Loucy (cell line): ENCODE measurements around the gene MXRA5.

Source experiments
- H2AFZ ChIP-seq: fragments of 200-600 bp; sonication (generic); 2 replicates; pipeline ENCODE4 v1.6.0; 2016; ENCODE audit warnings: antibody characterized with exemption, mild to moderate bottlenecking, low read length, moderate library complexity
- H3F3A ChIP-seq: fragments of 200-600 bp; 2 replicates; pipeline ENCODE4 v1.6.0; 2016; ENCODE audit warnings: antibody characterized with exemption, low read depth, mild to moderate bottlenecking
- H3K27me3 ChIP-seq: fragments of 200-600 bp; sonication (generic); 2 replicates; pipeline ENCODE4 v1.6.1; 2014; ENCODE audit warnings: low read length, mild to moderate bottlenecking; ENCODE audit not compliant: insufficient read depth, poor library complexity, severe bottlenecking
- H3K36me3 ChIP-seq: fragments of 200-600 bp; sonication (generic); 2 replicates; pipeline ENCODE4 v1.6.1; 2016; ENCODE audit warnings: low read length; ENCODE audit not compliant: insufficient read depth
- H3K4me1 ChIP-seq: fragments of 200-600 bp; sonication (generic); 2 replicates; pipeline ENCODE4 v1.5.1; 2014; ENCODE audit warnings: low read length, mild to moderate bottlenecking; ENCODE audit not compliant: insufficient read depth, poor library complexity, severe bottlenecking
- H3K4me2 ChIP-seq: fragments of 200-600 bp; sonication (generic); 2 replicates; pipeline ENCODE4 v1.6.0; 2014; ENCODE audit warnings: antibody characterized with exemption, low read length, low read depth, mild to moderate bottlenecking; ENCODE audit not compliant: poor library complexity, severe bottlenecking
- H3K4me3 ChIP-seq: fragments of 200-600 bp; sonication (generic); 2 replicates; pipeline ENCODE4 v1.5.1; 2014; ENCODE audit warnings: low read length, mild to moderate bottlenecking, mixed read lengths; ENCODE audit not compliant: poor library complexity, severe bottlenecking
- H3K79me2 ChIP-seq: fragments of 200-600 bp; sonication (generic); 2 replicates; pipeline ENCODE4 v1.6.1; 2014; ENCODE audit warnings: low read length; ENCODE audit not compliant: insufficient read depth
- H3K9ac ChIP-seq: fragments of 200-600 bp; sonication (generic); 2 replicates; pipeline ENCODE4 v1.6.0; 2014; ENCODE audit warnings: mild to moderate bottlenecking, low read depth, low read length, moderate library complexity; ENCODE audit not compliant: poor library complexity, severe bottlenecking
- H3K9me2 ChIP-seq: fragments of 200-600 bp; sonication (generic); replicated peaks from 2 replicates; pipeline ENCODE4 v1.6.1; 2016; ENCODE audit warnings: low read depth, low read length, mixed read lengths
- H3K9me3 ChIP-seq: fragments of 200-600 bp; sonication (generic); 2 replicates; pipeline ENCODE4 v1.6.1; 2014; ENCODE audit warnings: mild to moderate bottlenecking, antibody characterized with exemption, low read length, low read depth; ENCODE audit not compliant: insufficient read depth
- H4K20me1 ChIP-seq: fragments of 200-600 bp; sonication (generic); 2 replicates; pipeline ENCODE4 v1.6.0; 2014; ENCODE audit warnings: antibody characterized with exemption, low read length, mild to moderate bottlenecking; ENCODE audit not compliant: insufficient read depth, poor library complexity, severe bottlenecking
- EZH2phosphoT487 ChIP-seq: fragments of 200-600 bp; IDR thresholded peaks from 2 replicates; pipeline ENCODE4 v1.6.1; 2018; ENCODE audit warnings: antibody characterized with exemption, mild to moderate bottlenecking, moderate library complexity, borderline replicate concordance
- TF ChIP-seq, protein P1 (sequence below): fragments of 200-600 bp; sonication (generic); conservative IDR thresholded peaks from 2 replicates; pipeline ENCODE4 v1.5.1; 2014; ENCODE audit warnings: mild to moderate bottlenecking, antibody characterized with exemption, low read length

MXRA5 gene

GRCh38 chrX:3271834-3272186 lies 74.6 kb downstream of the MXRA5 start:
- Histone ChIP-seq H3K36me3 (no peaks in the 10 kb centered on the region), H3K79me2 (no peaks in the 10 kb centered on the region), H3K4me1 (no peaks in the 10 kb centered on the region), H3K4me2 (no peak overlapping the region), H3K9me3 (no peaks in the 10 kb centered on the region), H2AFZ (no peak overlapping the region), H3K9me2 (no peaks in the 10 kb centered on the region), H3K9ac (no peak overlapping the region), H3F3A (no peaks in the 10 kb centered on the region), H4K20me1 (no peaks in the 10 kb centered on the region), H3K27me3 (no peaks in the 10 kb centered on the region), H3K4me3 (no peak overlapping the region)
- TF ChIP-seq, protein P1, sequence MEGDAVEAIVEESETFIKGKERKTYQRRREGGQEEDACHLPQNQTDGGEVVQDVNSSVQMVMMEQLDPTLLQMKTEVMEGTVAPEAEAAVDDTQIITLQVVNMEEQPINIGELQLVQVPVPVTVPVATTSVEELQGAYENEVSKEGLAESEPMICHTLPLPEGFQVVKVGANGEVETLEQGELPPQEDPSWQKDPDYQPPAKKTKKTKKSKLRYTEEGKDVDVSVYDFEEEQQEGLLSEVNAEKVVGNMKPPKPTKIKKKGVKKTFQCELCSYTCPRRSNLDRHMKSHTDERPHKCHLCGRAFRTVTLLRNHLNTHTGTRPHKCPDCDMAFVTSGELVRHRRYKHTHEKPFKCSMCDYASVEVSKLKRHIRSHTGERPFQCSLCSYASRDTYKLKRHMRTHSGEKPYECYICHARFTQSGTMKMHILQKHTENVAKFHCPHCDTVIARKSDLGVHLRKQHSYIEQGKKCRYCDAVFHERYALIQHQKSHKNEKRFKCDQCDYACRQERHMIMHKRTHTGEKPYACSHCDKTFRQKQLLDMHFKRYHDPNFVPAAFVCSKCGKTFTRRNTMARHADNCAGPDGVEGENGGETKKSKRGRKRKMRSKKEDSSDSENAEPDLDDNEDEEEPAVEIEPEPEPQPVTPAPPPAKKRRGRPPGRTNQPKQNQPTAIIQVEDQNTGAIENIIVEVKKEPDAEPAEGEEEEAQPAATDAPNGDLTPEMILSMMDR: no peak

- TF ChIP-seq, protein P1: no peak
- TF ChIP-seq EZH2phosphoT487: no peak
- Histone ChIP-seq H3F3A (no peaks in the 10 kb centered on the region), H3K4me1 (no peaks in the 10 kb centered on the region), H3K9me2 (no peaks in the 10 kb centered on the region), H3K9me3 (no peaks in the 10 kb centered on the region), H3K9ac (no peak overlapping the region), H2AFZ (no peak overlapping the region), H3K4me3 (no peak overlapping the region), H4K20me1 (no peaks in the 10 kb centered on the region), H3K27me3 (no peaks in the 10 kb centered on the region), H3K36me3 (no peaks in the 10 kb centered on the region), H3K4me2 (no peak overlapping the region), H3K79me2 (no peaks in the 10 kb centered on the region)
Measured at GRCh38 chrX:3271183-3271833, 75.1 kb downstream of the MXRA5 start.

DNA sequence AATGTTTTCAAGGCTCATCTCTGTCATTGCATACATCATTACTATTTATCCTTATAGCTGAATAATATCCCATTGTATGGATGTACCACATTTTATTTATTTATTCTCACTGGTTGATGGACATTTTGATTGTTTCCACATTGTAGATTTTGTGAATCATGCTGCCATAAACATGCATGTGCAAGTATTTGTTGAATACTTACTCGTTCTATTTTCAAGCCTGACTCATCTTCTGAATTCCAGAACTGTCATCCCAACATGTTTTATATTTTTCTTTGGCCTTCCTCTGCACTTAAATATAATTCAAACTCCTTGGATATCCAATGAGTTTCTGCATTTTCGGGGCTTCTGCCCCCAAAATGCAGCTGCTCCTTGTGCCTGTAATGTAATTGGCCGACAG lies 77.6 kb downstream of the MXRA5 start:
- Histone ChIP-seq H3F3A (no peaks in the 10 kb centered on the region), H3K4me1 (no peaks in the 10 kb centered on the region), H3K4me3 (no peak overlapping the region)

More for the DNA sequence above, 77.6 kb downstream of the MXRA5 start:
- H3K36me3 ChIP-seq: no peaks in the 10 kb centered on the region
- H2AFZ ChIP-seq: no peak overlapping the region
- no peaks in the 10 kb centered on the region for H3K79me2 ChIP-seq
- no peaks in the 10 kb centered on the region for H4K20me1 ChIP-seq
- H3K9me2 ChIP-seq: no peaks in the 10 kb centered on the region
- H3K4me2 ChIP-seq: no peak overlapping the region
- H3K9me3 ChIP-seq: no peaks in the 10 kb centered on the region
- TF ChIP-seq, protein P1: no peak
- no peak for TF ChIP-seq EZH2phosphoT487
- no peaks in the 10 kb centered on the region for H3K27me3 ChIP-seq
- no peak overlapping the region for H3K9ac ChIP-seq
